Measurements from ENCODE around the gene JAZF1.

The JAZF1 gene

GRCh38 chr7:28165961-28166955 is 14.3 kb downstream of the JAZF1 start:
- Histone ChIP-seq H3K27ac (peak overlapping the region; percentile 16 to 28), H3K27me3 (no peaks in the 10 kb centered on the region), H3K4me1 (peaks cover 0 to 45% (median 24%) of the 10 kb centered on the region in 4 donors), H3K36me3 (no peaks in the 10 kb centered on the region), H3K4me3 (no peak overlapping the region), H3K9me3 (no peaks in the 10 kb centered on the region)
- no peak for TF ChIP-seq CTCF (IDR thresholded peaks at IDR 0.05)
- DNase-seq: no peak
- intact Hi-C loops (cut with DNase I; ENCODE audit: low total_unique reads): no loop called here

GRCh38 chr7:28165261-28165660 is 15.3 kb downstream of the JAZF1 start:
- H3K4me1 ChIP-seq: peaks cover 0 to 45% (median 24%) of the 10 kb centered on the region in 4 donors
- H3K9me3 ChIP-seq: no peaks in the 10 kb centered on the region
- DNase-seq: no peak
- H3K4me3 ChIP-seq: no peak overlapping the region
- H3K36me3 ChIP-seq: no peaks in the 10 kb centered on the region
- no peaks in the 10 kb centered on the region for H3K27me3 ChIP-seq
- H3K27ac ChIP-seq: peak overlapping the region in 1 of 2 donors; percentile 10
- intact Hi-C loops (cut with DNase I; ENCODE audit: low total_unique reads): no loop called here
- no peak for TF ChIP-seq CTCF (IDR thresholded peaks at IDR 0.05)

DNA sequence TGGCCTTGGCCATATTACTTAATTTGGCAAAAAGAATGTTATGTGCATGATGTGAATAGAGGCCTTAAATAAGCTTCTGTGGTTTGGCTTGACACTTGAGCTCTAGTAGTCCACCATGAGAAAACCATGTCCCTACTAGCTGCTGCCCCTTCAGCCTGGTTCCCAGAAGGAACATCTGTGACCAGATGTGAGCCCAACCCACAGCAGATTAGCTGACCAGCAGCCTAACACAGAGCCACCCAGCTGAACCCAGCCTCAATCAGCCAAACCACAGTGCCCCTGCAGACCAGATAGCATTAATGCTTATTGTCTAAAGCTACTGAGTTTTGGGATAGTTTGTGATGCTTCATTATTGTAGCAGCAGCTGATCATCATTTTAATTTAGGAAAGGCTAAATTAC is 16.6 kb downstream of the JAZF1 start:
- intact Hi-C loops (cut with DNase I; ENCODE audit: low total_unique reads): no loop called here
- Histone ChIP-seq H3K9me3 (no peaks in the 10 kb centered on the region), H3K36me3 (no peaks in the 10 kb centered on the region), H3K4me3 (no peak overlapping the region), H3K27me3 (no peaks in the 10 kb centered on the region), H3K4me1 (peaks cover 0 to 47% (median 24%) of the 10 kb centered on the region in 4 donors), H3K27ac (no peak overlapping the region)
- no peak for TF ChIP-seq CTCF (IDR thresholded peaks at IDR 0.05)
- no peak for DNase-seq

DNA sequence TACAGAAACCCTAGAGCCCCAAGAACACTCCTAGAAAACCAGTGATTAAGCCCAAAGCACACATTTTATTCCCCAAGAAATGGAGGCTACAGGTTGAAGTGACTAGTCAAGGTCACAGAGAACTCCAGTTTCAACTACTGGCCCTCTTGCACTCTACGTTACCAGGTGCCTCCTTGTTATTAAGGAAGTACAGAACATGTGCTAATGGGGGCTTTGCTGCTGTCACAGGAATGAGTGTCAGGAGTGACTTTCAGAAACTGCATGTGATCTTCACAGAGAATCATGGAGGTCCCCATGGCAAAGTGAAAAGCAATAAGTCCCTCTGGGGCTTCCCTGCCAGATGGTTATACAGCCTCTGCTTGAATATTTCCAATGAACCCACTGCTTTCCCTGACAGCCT is 19.3 kb downstream of the JAZF1 start:
- TF ChIP-seq CTCF (IDR thresholded peaks at IDR 0.05): no peak
- intact Hi-C loops (cut with DNase I; ENCODE audit: low total_unique reads): no loop called here
- Histone ChIP-seq H3K36me3 (no peaks in the 10 kb centered on the region), H3K27ac (no peak overlapping the region), H3K4me3 (no peak overlapping the region), H3K9me3 (no peaks in the 10 kb centered on the region), H3K4me1 (peaks cover 0 to 58% (median 22%) of the 10 kb centered on the region in 4 donors), H3K27me3 (no peaks in the 10 kb centered on the region)
- DNase-seq: no peak

- no peaks in the 10 kb centered on the region for H3K27me3 ChIP-seq
- no peaks in the 10 kb centered on the region for H3K36me3 ChIP-seq
- TF ChIP-seq CTCF (IDR thresholded peaks at IDR 0.05): no peak
- H3K27ac ChIP-seq: no peak overlapping the region
- H3K9me3 ChIP-seq: no peaks in the 10 kb centered on the region
- intact Hi-C loops (cut with DNase I; ENCODE audit: low total_unique reads): no loop called here
- no peak for DNase-seq
- peaks cover 0 to 58% (median 22%) of the 10 kb centered on the region in 4 donors for H3K4me1 ChIP-seq
- H3K4me3 ChIP-seq: no peak overlapping the region
These were observed 20.0 kb downstream of the JAZF1 start for GRCh38 chr7:28160551-28160991.

Data from tibial artery (tissue), 4 donors.